Stimulated activated naive CD8-positive, alpha-beta T cell treated with anti-CD3 and anti-CD28 coated beads, Interleukin-15, Interleukin-2, amounts not matched to agents 100 ng/mL and 50 ng/mL, for 24 hours (primary cell): Measurements from ENCODE around the gene EXOSC5.
"Not testable (repeated sequence)": the region's sequence is repeated elsewhere in the genome, so short reads cannot be mapped to it uniquely, and the experiment has no call there.

Experiments used
- H3K27ac Mint-ChIP-seq: one replicate; pipeline ENCODE4 v1.8.0; 2021; ENCODE audit warnings: mild to moderate bottlenecking, mixed read lengths
- H3K27me3 Mint-ChIP-seq: one replicate; pipeline ENCODE4 v1.8.0; 2021; ENCODE audit warnings: mixed read lengths
- H3K36me3 Mint-ChIP-seq: one replicate; pipeline ENCODE4 v1.8.0; 2021; ENCODE audit warnings: low read depth, mixed read lengths
- H3K4me1 Mint-ChIP-seq: one replicate; pipeline ENCODE4 v1.8.0; 2021; ENCODE audit warnings: low read depth, mixed read lengths
- H3K4me3 Mint-ChIP-seq: one replicate; pipeline ENCODE4 v1.8.0; 2021; ENCODE audit warnings: mild to moderate bottlenecking, mixed read lengths
- H3K9me3 Mint-ChIP-seq: one replicate; pipeline ENCODE4 v1.8.0; 2021; ENCODE audit warnings: mixed read lengths

Gene EXOSC5

DNA sequence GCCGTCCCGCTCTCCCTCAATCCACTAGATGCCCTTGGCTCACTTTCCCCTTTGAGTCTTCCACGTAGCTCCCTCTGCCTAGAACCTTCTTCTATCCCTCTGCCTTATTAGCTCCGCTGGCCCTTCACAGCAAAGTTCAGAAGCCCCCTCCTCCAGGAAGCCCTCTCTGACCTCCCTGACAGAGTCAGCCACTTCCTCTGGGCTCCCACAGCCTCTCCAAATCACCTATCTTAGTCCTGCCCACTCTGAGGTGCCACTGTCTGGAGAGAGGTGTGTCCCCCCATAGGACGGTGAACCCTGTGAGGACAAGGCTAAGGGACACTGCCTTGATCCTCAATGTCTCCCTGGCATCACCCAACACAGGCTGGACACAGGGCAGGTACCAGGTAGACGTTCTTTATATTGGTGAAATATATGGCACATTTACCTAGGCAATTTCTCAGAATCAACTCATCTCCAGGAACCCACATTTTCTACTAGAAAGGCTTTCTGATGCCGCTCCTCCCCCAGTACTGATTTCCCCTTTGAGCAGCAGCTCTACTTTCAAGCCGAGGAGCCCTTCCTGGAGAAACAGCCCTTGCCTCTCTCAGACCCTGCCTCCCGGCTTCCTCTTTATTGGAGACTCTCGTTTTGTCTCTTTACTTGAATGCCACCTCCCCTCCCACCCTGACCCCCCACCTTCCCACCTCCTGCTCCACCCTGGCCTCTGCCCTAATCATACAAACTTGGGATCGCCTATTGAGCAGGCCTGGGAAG, 40.0 kb downstream of the EXOSC5 start:
- H3K9me3 Mint-ChIP-seq, result no peaks in the 10 kb centered on the region
- peaks cover 13% of the 10 kb centered on the region for H3K36me3 Mint-ChIP-seq
- H3K27ac Mint-ChIP-seq, result peak overlapping the region; percentile 97
- H3K27me3 Mint-ChIP-seq, result no peaks in the 10 kb centered on the region
- H3K4me1 Mint-ChIP-seq, result peaks cover 46% of the 10 kb centered on the region
- peak overlapping the region; percentile 64 for H3K4me3 Mint-ChIP-seq

- Mint-ChIP-seq H3K27ac (peak overlapping the region; percentile 97), H3K9me3 (no peaks in the 10 kb centered on the region), H3K27me3 (no peaks in the 10 kb centered on the region), H3K4me1 (peaks cover 49% of the 10 kb centered on the region), H3K36me3 (peaks cover 21% of the 10 kb centered on the region), H3K4me3 (peak overlapping the region; percentile 64)
Measured at GRCh38 chr19:41355802-41356201, 41.4 kb downstream of the EXOSC5 start.

- H3K9me3 Mint-ChIP-seq, result no peaks in the 10 kb centered on the region
- H3K27me3 Mint-ChIP-seq, result no peaks in the 10 kb centered on the region
- peak overlapping the region; percentile 64 for H3K4me3 Mint-ChIP-seq
- H3K27ac Mint-ChIP-seq, result peak overlapping the region; percentile 97
- peaks cover 52% of the 10 kb centered on the region for H3K4me1 Mint-ChIP-seq
- H3K36me3 Mint-ChIP-seq, result peaks cover 23% of the 10 kb centered on the region
Measured at GRCh38 chr19:41355035-41355434, 42.1 kb downstream of the EXOSC5 start.

DNA sequence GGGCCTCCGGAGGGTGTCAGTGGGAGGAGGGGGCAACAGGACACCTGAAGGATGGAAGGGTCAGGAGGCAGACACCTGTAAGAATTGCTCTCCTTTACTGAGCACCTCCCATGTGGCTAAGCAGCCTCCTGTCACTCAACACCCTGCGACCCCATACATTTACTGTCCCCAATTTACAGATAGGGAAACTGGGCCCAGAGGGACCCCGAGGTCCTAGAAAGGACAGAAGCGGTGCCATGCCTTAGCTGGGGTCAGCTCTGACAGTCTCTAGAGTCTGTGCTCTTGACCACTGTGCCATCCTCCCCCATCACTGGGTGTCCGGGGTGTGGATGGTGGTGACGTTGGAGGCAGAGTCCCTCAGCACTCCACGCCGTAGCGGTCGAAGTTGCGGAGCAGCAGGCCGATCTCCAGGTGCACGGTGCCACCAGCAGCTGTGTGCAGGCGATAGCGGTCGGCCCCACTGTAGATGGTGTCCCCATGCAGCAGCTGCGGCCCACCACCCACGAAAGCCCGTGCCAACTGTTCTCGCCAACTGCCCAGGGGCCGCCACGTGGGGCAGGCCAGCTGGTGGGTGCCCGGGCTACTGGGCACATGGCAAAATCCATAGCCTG, 42.7 kb downstream of the EXOSC5 start:
- Mint-ChIP-seq H3K27ac (peak overlapping the region; percentile 96), H3K27me3 (no peaks in the 10 kb centered on the region), H3K36me3 (peaks cover 29% of the 10 kb centered on the region), H3K4me3 (peak overlapping the region; percentile 89), H3K4me1 (peaks cover 57% of the 10 kb centered on the region), H3K9me3 (no peaks in the 10 kb centered on the region)

GRCh38 chr19:41353466-41354342, 43.5 kb downstream of the EXOSC5 start, which contains the start of gene TGFB1:
TGFB1 (minus strand) TSS chr19:41353922; CDS start chr19:41353044, 878 bp downstream.
- peaks cover 65% of the 10 kb centered on the region for H3K4me1 Mint-ChIP-seq
- no peaks in the 10 kb centered on the region for H3K9me3 Mint-ChIP-seq
- peak within 1 kb of the TSS; percentile 99 for H3K27ac Mint-ChIP-seq
- H3K27me3 Mint-ChIP-seq, result no peaks in the 10 kb centered on the region
- H3K36me3 Mint-ChIP-seq, result peaks cover 36% of the 10 kb centered on the region
- peak within 1 kb of the TSS; percentile 94 for H3K4me3 Mint-ChIP-seq

DNA sequence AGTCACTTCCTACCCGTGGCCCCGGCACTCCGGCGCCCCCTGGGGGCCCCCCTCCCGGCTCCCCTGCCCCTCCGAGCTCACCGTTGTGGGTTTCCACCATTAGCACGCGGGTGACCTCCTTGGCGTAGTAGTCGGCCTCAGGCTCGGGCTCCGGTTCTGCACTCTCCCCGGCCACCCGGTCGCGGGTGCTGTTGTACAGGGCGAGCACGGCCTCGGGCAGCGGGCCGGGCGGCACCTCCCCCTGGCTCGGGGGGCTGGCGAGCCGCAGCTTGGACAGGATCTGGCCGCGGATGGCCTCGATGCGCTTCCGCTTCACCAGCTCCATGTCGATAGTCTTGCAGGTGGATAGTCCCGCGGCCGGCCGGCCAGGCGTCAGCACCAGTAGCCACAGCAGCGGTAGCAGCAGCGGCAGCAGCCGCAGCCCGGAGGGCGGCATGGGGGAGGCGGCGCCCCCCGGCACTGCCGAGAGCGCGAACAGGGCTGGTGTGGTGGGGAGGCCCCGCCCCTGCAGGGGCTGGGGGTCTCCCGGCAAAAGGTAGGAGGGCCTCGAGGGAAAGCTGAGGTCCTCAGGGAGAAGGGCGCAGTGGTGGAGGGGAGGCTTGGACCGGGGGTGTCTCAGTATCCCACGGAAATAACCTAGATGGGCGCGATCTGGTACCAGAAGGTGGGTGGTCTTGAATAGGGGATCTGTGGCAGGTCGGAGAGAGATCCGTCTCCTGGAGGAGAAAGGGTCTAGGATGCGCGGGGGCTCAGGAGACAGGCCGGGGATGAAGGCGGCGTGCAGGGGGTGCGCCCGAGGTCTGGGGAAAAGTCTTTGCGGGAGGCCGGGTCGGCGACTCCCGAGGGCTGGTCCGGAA, 44.3 kb downstream of the EXOSC5 start:
- no peaks in the 10 kb centered on the region for H3K27me3 Mint-ChIP-seq
- H3K27ac Mint-ChIP-seq, result peak overlapping the region; percentile 99
- no peaks in the 10 kb centered on the region for H3K9me3 Mint-ChIP-seq
- peaks cover 62% of the 10 kb centered on the region for H3K4me1 Mint-ChIP-seq
- H3K36me3 Mint-ChIP-seq, result peaks cover 38% of the 10 kb centered on the region
- H3K4me3 Mint-ChIP-seq, result peak overlapping the region; percentile 94

DNA sequence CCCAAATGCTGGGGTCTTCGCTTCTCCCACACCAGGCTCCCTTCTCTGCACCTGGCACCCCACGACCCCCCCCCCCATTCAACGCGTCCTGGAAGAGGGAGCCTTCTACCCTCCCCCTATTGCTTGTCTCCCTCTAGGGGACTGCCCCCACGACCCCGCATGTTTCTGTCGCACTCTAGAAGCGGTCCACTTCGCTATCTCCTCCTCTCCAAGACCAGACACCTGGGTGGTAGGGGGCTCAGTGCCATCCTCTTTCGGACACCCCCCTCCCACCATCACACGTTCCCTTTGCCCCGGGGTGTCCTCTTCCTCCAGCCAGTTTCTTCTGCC, 44.9 kb downstream of the EXOSC5 start:
- Mint-ChIP-seq H3K27ac (peak overlapping the region; percentile 99), H3K27me3 (no peaks in the 10 kb centered on the region), H3K9me3 (no peaks in the 10 kb centered on the region), H3K4me3 (peak overlapping the region; percentile 94), H3K36me3 (peaks cover 43% of the 10 kb centered on the region), H3K4me1 (peaks cover 56% of the 10 kb centered on the region)

GRCh38 chr19:41351339-41352245, 45.6 kb downstream of the EXOSC5 start:
- Mint-ChIP-seq H3K27me3 (no peaks in the 10 kb centered on the region), H3K9me3 (no peaks in the 10 kb centered on the region), H3K27ac (peak overlapping the region; percentile 99), H3K4me3 (peak overlapping the region; percentile 94), H3K36me3 (peaks cover 44% of the 10 kb centered on the region), H3K4me1 (peaks cover 50% of the 10 kb centered on the region)

DNA sequence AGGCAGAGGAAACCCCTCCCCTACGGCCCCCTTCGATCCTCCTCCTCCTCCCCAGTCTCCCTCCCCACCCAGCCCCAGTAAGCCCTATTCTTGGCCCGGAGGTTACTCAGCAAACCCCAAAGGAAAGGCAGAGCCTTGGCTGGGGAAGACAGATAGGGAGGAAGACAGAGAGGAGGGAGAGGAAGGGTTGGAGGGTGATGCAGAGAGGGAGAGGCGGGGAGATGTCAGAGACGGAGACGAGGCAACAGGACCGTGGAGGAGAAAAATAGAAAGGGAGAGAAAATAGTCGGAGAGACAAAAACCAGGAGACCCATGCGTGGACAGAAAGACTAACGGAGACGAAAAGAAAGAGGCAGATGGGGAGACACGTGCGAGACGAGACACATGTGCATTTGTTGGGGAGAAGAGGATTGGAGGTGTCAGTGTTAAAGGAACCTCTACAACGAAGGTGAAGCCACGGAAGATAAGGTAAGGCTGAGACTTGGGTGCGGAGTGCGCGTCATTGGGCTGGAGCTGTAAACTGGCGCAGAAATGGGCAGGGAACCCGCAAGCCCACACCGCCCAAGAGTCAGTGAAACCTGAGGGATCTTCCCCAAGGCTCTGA, 46.3 kb downstream of the EXOSC5 start:
- Mint-ChIP-seq H3K27ac (peak overlapping the region; percentile 98), H3K36me3 (peaks cover 52% of the 10 kb centered on the region)

GRCh38 chr19:41346916-41347315, 50.2 kb downstream of the EXOSC5 start:
- peaks cover 77% of the 10 kb centered on the region for H3K36me3 Mint-ChIP-seq
- not testable (repeated sequence) for H3K27me3 Mint-ChIP-seq, H3K9me3 Mint-ChIP-seq, H3K4me3 Mint-ChIP-seq, H3K27ac Mint-ChIP-seq
- peaks cover 55% of the 10 kb centered on the region for H3K4me1 Mint-ChIP-seq

More for the DNA sequence above, 46.3 kb downstream of the EXOSC5 start:
- Mint-ChIP-seq H3K4me1 (peaks cover 45% of the 10 kb centered on the region), H3K9me3 (no peaks in the 10 kb centered on the region), H3K4me3 (peak overlapping the region; percentile 94), H3K27me3 (no peaks in the 10 kb centered on the region)

- Mint-ChIP-seq H3K36me3 (peaks cover 75% of the 10 kb centered on the region), H3K9me3 (no peaks in the 10 kb centered on the region), H3K27ac (no peak overlapping the region), H3K27me3 (no peaks in the 10 kb centered on the region), H3K4me1 (peaks cover 52% of the 10 kb centered on the region), H3K4me3 (no peak overlapping the region)
Measured at GRCh38 chr19:41344162-41344561, 53.0 kb downstream of the EXOSC5 start.

GRCh38 chr19:41341669-41342490, 55.3 kb downstream of the EXOSC5 start:
- H3K9me3 Mint-ChIP-seq, result no peaks in the 10 kb centered on the region
- H3K4me3 Mint-ChIP-seq, result no peak overlapping the region
- peaks cover 67% of the 10 kb centered on the region for H3K36me3 Mint-ChIP-seq
- peaks cover 47% of the 10 kb centered on the region for H3K4me1 Mint-ChIP-seq
- H3K27me3 Mint-ChIP-seq, result no peaks in the 10 kb centered on the region
- H3K27ac Mint-ChIP-seq, result no peak overlapping the region
